GM23338 (cell line): Measurements from ENCODE around the gene PDGFC. TPM values are rescaled to one million over a fixed set of nuclear protein-coding genes. Genes with fewer than 3 reads are reported as not detected.

Experiments used
- ATAC-seq: fragments of 200-7000 bp; cut with Tn5 transposase; 3 replicates; pipeline ENCODE4 v1.9.1; 2020
- DNase-seq: peaks from one replicate; pipeline ENCODE4 v3.0.0-alpha.2; 2015; ENCODE audit warnings: low spot score
- H2AFZ ChIP-seq: fragments of 200-600 bp; sonication (generic); 2 replicates; pipeline ENCODE4 v1.8.0; 2016; ENCODE audit warnings: antibody characterized with exemption, mild to moderate bottlenecking, moderate library complexity
- H3F3A ChIP-seq: fragments of 200-600 bp; sonication (generic); replicated peaks from 2 replicates; pipeline ENCODE4 v1.8.0; 2017; ENCODE audit warnings: antibody characterized with exemption, mixed run types, low read depth
- H3K27ac ChIP-seq: fragments of 200-600 bp; sonication (generic); 2 replicates; pipeline ENCODE4 v1.6.1; 2016; ENCODE audit warnings: low read depth
- H3K27me3 ChIP-seq: fragments of 200-600 bp; sonication (generic); 2 replicates; pipeline ENCODE4 v1.8.0; 2016; ENCODE audit warnings: mild to moderate bottlenecking, mixed run types, moderate library complexity; ENCODE audit not compliant: insufficient read depth
- H3K36me3 ChIP-seq: fragments of 200-600 bp; sonication (generic); 2 replicates; pipeline ENCODE4 v1.8.0; 2016; ENCODE audit warnings: mild to moderate bottlenecking; ENCODE audit not compliant: insufficient read depth
- H3K4me1 ChIP-seq: fragments of 200-600 bp; sonication (generic); 2 replicates; pipeline ENCODE4 v1.8.0; 2016; ENCODE audit warnings: mild to moderate bottlenecking, moderate library complexity; ENCODE audit not compliant: insufficient read depth
- H3K4me2 ChIP-seq: fragments of 200-600 bp; sonication (generic); 2 replicates; pipeline ENCODE4 v1.7.1; 2017; ENCODE audit warnings: mixed run types
- H3K4me3 ChIP-seq: fragments of 200-600 bp; sonication (generic); 2 replicates; pipeline ENCODE4 v1.6.1; 2016; ENCODE audit warnings: mixed run types
- H3K79me2 ChIP-seq: fragments of 200-600 bp; sonication (generic); replicated peaks from 2 replicates; pipeline ENCODE4 v1.8.0; 2017; ENCODE audit warnings: mild to moderate bottlenecking; ENCODE audit not compliant: insufficient read depth
- H3K9me2 ChIP-seq: fragments of 200-600 bp; sonication (generic); 2 replicates; pipeline ENCODE4 v1.8.0; 2017; ENCODE audit not compliant: insufficient read depth
- H4K20me1 ChIP-seq: fragments of 200-600 bp; sonication (generic); replicated peaks from 2 replicates; pipeline ENCODE4 v1.8.0; 2017; ENCODE audit warnings: mild to moderate bottlenecking; ENCODE audit not compliant: insufficient read depth
- H3K27ac Mint-ChIP-seq: 2 replicates; pipeline ENCODE4 v1.8.0; 2020; ENCODE audit warnings: inconsistent platforms, mild to moderate bottlenecking, moderate library complexity, mixed read lengths
- H3K27me3 Mint-ChIP-seq: 3 replicates; pipeline ENCODE4 v1.8.0; 2022; ENCODE audit warnings: low read depth, mild to moderate bottlenecking, moderate library complexity, mixed read lengths, inconsistent platforms; ENCODE audit not compliant: insufficient read depth, poor library complexity
- H3K36me3 Mint-ChIP-seq: 3 replicates; pipeline ENCODE4 v1.8.0; 2021; ENCODE audit warnings: low read depth, mild to moderate bottlenecking, inconsistent platforms, moderate library complexity, mixed read lengths
- H3K4me1 Mint-ChIP-seq: 3 replicates; pipeline ENCODE4 v1.8.0; 2020; ENCODE audit warnings: mild to moderate bottlenecking, inconsistent platforms, mixed read lengths
- H3K4me3 Mint-ChIP-seq: 3 replicates; pipeline ENCODE4 v1.8.0; 2021; ENCODE audit warnings: moderate library complexity, mild to moderate bottlenecking, inconsistent platforms, mixed read lengths
- H3K9me3 Mint-ChIP-seq: 3 replicates; pipeline ENCODE4 v1.8.0; 2020; ENCODE audit warnings: moderate library complexity, mild to moderate bottlenecking, inconsistent platforms, mixed read lengths
- CREB1 ChIP-seq: fragments of 250-450 bp; sonication (Bioruptor Pico); IDR thresholded peaks from 2 replicates; pipeline ENCODE4 v1.5.0; 2020; ENCODE audit warnings: low read depth, mild to moderate bottlenecking, moderate library complexity
- CTCF ChIP-seq, 2 experiments: fragments of 200-600 bp in 1 of 2; sonication (generic) in 1 of 2; conservative IDR thresholded peaks; 2 replicates each; pipeline versions ENCODE4 v1.5.1 to v1.6.1; 2016 to 2017; ENCODE audit warnings: antibody characterized with exemption in 2 of 2, low read depth in 2 of 2, mild to moderate bottlenecking in 2 of 2, moderate library complexity in 1 of 2
- EZH2phosphoT487 ChIP-seq: fragments of 200-600 bp; sonication (generic); IDR thresholded peaks from one replicate; pipeline ENCODE4 v1.8.1; 2018; ENCODE audit warnings: antibody characterized with exemption; ENCODE audit not compliant: unreplicated experiment
- JUNB ChIP-seq: IDR thresholded peaks from one replicate; pipeline ENCODE4 v1.6.1; 2016; ENCODE audit warnings: antibody characterized with exemption; ENCODE audit not compliant: unreplicated experiment
- NANOG ChIP-seq: IDR thresholded peaks from 2 replicates; pipeline ENCODE4 v1.6.1; 2016; ENCODE audit warnings: antibody characterized with exemption, borderline replicate concordance
- REST ChIP-seq: IDR thresholded peaks from one replicate; pipeline ENCODE4 v1.6.1; 2018; ENCODE audit warnings: antibody characterized with exemption; ENCODE audit not compliant: unreplicated experiment
- STAT1 ChIP-seq: IDR thresholded peaks from one replicate; pipeline ENCODE4 v1.6.1; 2016; ENCODE audit warnings: antibody characterized with exemption; ENCODE audit not compliant: unreplicated experiment
- ZNF114 ChIP-seq: fragments of 250-450 bp; sonication (Bioruptor Pico); IDR thresholded peaks from 2 replicates; pipeline ENCODE4 v1.5.0; 2020; ENCODE audit warnings: mild to moderate bottlenecking, moderate library complexity
- ZNF331 ChIP-seq: fragments of 250-450 bp; sonication (Bioruptor Pico); IDR thresholded peaks from 2 replicates; pipeline ENCODE4 v1.5.0; 2020; ENCODE audit warnings: low read depth, mild to moderate bottlenecking, moderate library complexity
- ZNF462 ChIP-seq: fragments of 250-450 bp; sonication (Bioruptor Pico); IDR thresholded peaks from 2 replicates; pipeline ENCODE4 v1.5.0; 2020; ENCODE audit warnings: mild to moderate bottlenecking, moderate library complexity
- polyA plus RNA-seq: library from polyadenylated mRNA; unstranded; fragments of >200 nt; fragmentation: Nextera tagmentation; extraction: Ambion mirVana; gene quantifications from 2 replicates; pipeline ENCODE4 v1.2.1, GENCODE V29; 2016
- total RNA-seq: library from RNA; depleted of rRNA; stranded (reverse); fragments of >200 nt; shearing (Covaris generic); gene quantifications from 2 replicates; pipeline ENCODE4 v1.2.3, GENCODE V29; 2014

Gene PDGFC
- total and polyA plus RNA-seq, 2 experiments from 2014 or later, result 1.3 to 3.4 TPM

- no peak for TF ChIP-seq ZNF462 (CRISPR knock-in tag)
- TF ChIP-seq ZNF114, result no peak
- no peak for TF ChIP-seq EZH2phosphoT487
- no peak for TF ChIP-seq ZNF331
- TF ChIP-seq CREB1 (CRISPR knock-in tag), result no peak
- TF ChIP-seq CTCF (conservative IDR thresholded peaks at IDR 0.05; ENCODE audit: low read depth in 2 of 2), result no peak
- TF ChIP-seq JUNB, result no peak
- no peak for TF ChIP-seq STAT1
- TF ChIP-seq NANOG, result no peak
Observed at GRCh38 chr4:156770140-156770539, 201.5 kb downstream of the PDGFC start (continued).

- no peak overlapping the region for H2AFZ ChIP-seq
- H3K36me3 ChIP-seq, result no peaks in the 10 kb centered on the region
- H3K27me3 ChIP-seq, result no peaks in the 10 kb centered on the region
- no peaks in the 10 kb centered on the region for H4K20me1 ChIP-seq
- no peak overlapping the region for H3K4me3 ChIP-seq
- DNase-seq (no peak), ATAC-seq (no peak)
- no peaks in the 10 kb centered on the region for H3K36me3 Mint-ChIP-seq
- H3K79me2 ChIP-seq, result no peaks in the 10 kb centered on the region
- H3K4me2 ChIP-seq, result no peak overlapping the region
- H3F3A ChIP-seq, result no peaks in the 10 kb centered on the region
- H3K4me1 Mint-ChIP-seq, result peaks cover 30% of the 10 kb centered on the region
- H3K9me2 ChIP-seq, result no peaks in the 10 kb centered on the region
- no peak overlapping the region for H3K4me3 Mint-ChIP-seq
- no peak overlapping the region for H3K27ac Mint-ChIP-seq
- H3K4me1 ChIP-seq, result peaks cover 34% of the 10 kb centered on the region; the same call in 1 of the 2 replicates
- no peak overlapping the region for H3K27ac ChIP-seq
- H3K9me3 Mint-ChIP-seq, result no peaks in the 10 kb centered on the region
- H3K27me3 Mint-ChIP-seq, result no peaks in the 10 kb centered on the region
- no peak for TF ChIP-seq STAT1
- no peak for TF ChIP-seq REST
- no peak for TF ChIP-seq CTCF (conservative IDR thresholded peaks at IDR 0.05; ENCODE audit: low read depth in 2 of 2)
Observed at GRCh38 chr4:156767911-156768415, 203.6 kb downstream of the PDGFC start.
